Measurements from ENCODE around the gene TMEM204. TPM values are rescaled to one million over a fixed set of nuclear protein-coding genes. Genes with fewer than 3 reads are reported as not detected.

TMEM204 gene
- total and polyA plus RNA-seq, 2 donors (not counting 1 experiment from before 2014, with no cell fraction given): 10.9 to 12.4 TPM

GRCh38 chr16:1597154-1597553 is 63.7 kb downstream of the TMEM204 start:
- Histone ChIP-seq H3K4me1 (ENCODE audit: control insufficient read depth, extremely low read depth, insufficient read depth, low read length) (no peaks in the 10 kb centered on the region), H3K9me3 (ENCODE audit: control insufficient read depth, insufficient read depth, low read depth, low read length) (no peaks in the 10 kb centered on the region), H3K27me3 (ENCODE audit: control insufficient read depth, insufficient read depth, low read length) (no peaks in the 10 kb centered on the region), H3K36me3 (ENCODE audit: control insufficient read depth, insufficient read depth, low read length) (no peaks in the 10 kb centered on the region), H3K4me3 (replicated peaks in 1 of 4; ENCODE audit: control extremely low read depth in 1 of 4, insufficient read depth in 1 of 4, low read depth in 3 of 4, low read length in 4 of 4) (no peak overlapping the region), H2AFZ (ENCODE audit: low read length) (no peak overlapping the region), H3K79me2 (ENCODE audit: control insufficient read depth, insufficient read depth, low read length) (no peaks in the 10 kb centered on the region), H3K4me2 (ENCODE audit: extremely low read depth, insufficient read depth, low read length) (no peak overlapping the region), H3K9ac (ENCODE audit: insufficient read depth, low read length) (no peak overlapping the region), H3K27ac (ENCODE audit: insufficient read depth, low read length) (no peak overlapping the region), H4K20me1 (ENCODE audit: control insufficient read depth, extremely low read depth, insufficient read depth, low read length) (no peaks in the 10 kb centered on the region)
- TF ChIP-seq CTCF (conservative IDR thresholded peaks at IDR 0.05 in 1 of 2, IDR thresholded peaks at IDR 0.05 in 1 of 2; ENCODE audit: low read depth in 1 of 2, low read length in 2 of 2) (no peak), EZH2 (IDR thresholded peaks at IDR 0.05; ENCODE audit: low read length, missing control alignments) (no peak)
- no peak for DNase-seq (ENCODE audit: low read depth in 2 of 2)

GRCh38 chr16:1601031-1601430 is 67.6 kb downstream of the TMEM204 start:
- no peaks in the 10 kb centered on the region for H3K4me1 ChIP-seq (ENCODE audit: control insufficient read depth, extremely low read depth, insufficient read depth, low read length)
- no peak overlapping the region for H3K9ac ChIP-seq (ENCODE audit: insufficient read depth, low read length)
- H3K9me3 ChIP-seq (ENCODE audit: control insufficient read depth, insufficient read depth, low read depth, low read length): no peaks in the 10 kb centered on the region
- no peak overlapping the region for H3K4me3 ChIP-seq (replicated peaks in 1 of 4; ENCODE audit: control extremely low read depth in 1 of 4, insufficient read depth in 1 of 4, low read depth in 3 of 4, low read length in 4 of 4)
- TF ChIP-seq CTCF (conservative IDR thresholded peaks at IDR 0.05 in 1 of 2, IDR thresholded peaks at IDR 0.05 in 1 of 2; ENCODE audit: low read depth in 1 of 2, low read length in 2 of 2): no peak
- no peak for TF ChIP-seq EZH2 (IDR thresholded peaks at IDR 0.05; ENCODE audit: low read length, missing control alignments)
- H3K27ac ChIP-seq (ENCODE audit: insufficient read depth, low read length): no peak overlapping the region
- no peak for DNase-seq (ENCODE audit: low read depth in 2 of 2)
- no peaks in the 10 kb centered on the region for H3K36me3 ChIP-seq (ENCODE audit: control insufficient read depth, insufficient read depth, low read length)
- no peaks in the 10 kb centered on the region for H4K20me1 ChIP-seq (ENCODE audit: control insufficient read depth, extremely low read depth, insufficient read depth, low read length)
- no peak overlapping the region for H3K4me2 ChIP-seq (ENCODE audit: extremely low read depth, insufficient read depth, low read length)
- H2AFZ ChIP-seq (ENCODE audit: low read length): no peak overlapping the region
- no peaks in the 10 kb centered on the region for H3K27me3 ChIP-seq (ENCODE audit: control insufficient read depth, insufficient read depth, low read length)
- no peaks in the 10 kb centered on the region for H3K79me2 ChIP-seq (ENCODE audit: control insufficient read depth, insufficient read depth, low read length)

GRCh38 chr16:1601489-1601888 is 68.0 kb downstream of the TMEM204 start:
- no peaks in the 10 kb centered on the region for H3K4me1 ChIP-seq (ENCODE audit: control insufficient read depth, extremely low read depth, insufficient read depth, low read length)
- H3K9me3 ChIP-seq (ENCODE audit: control insufficient read depth, insufficient read depth, low read depth, low read length): no peaks in the 10 kb centered on the region
- H3K27ac ChIP-seq (ENCODE audit: insufficient read depth, low read length): no peak overlapping the region
- H3K79me2 ChIP-seq (ENCODE audit: control insufficient read depth, insufficient read depth, low read length): no peaks in the 10 kb centered on the region
- DNase-seq (ENCODE audit: low read depth in 2 of 2): no peak
- H4K20me1 ChIP-seq (ENCODE audit: control insufficient read depth, extremely low read depth, insufficient read depth, low read length): no peaks in the 10 kb centered on the region
- no peaks in the 10 kb centered on the region for H3K27me3 ChIP-seq (ENCODE audit: control insufficient read depth, insufficient read depth, low read length)
- H3K36me3 ChIP-seq (ENCODE audit: control insufficient read depth, insufficient read depth, low read length): no peaks in the 10 kb centered on the region
- no peak overlapping the region for H3K4me2 ChIP-seq (ENCODE audit: extremely low read depth, insufficient read depth, low read length)
- no peak overlapping the region for H3K4me3 ChIP-seq (replicated peaks in 1 of 4; ENCODE audit: control extremely low read depth in 1 of 4, insufficient read depth in 1 of 4, low read depth in 3 of 4, low read length in 4 of 4)
- no peak for TF ChIP-seq EZH2 (IDR thresholded peaks at IDR 0.05; ENCODE audit: low read length, missing control alignments)
- H2AFZ ChIP-seq (ENCODE audit: low read length): no peak overlapping the region
- no peak overlapping the region for H3K9ac ChIP-seq (ENCODE audit: insufficient read depth, low read length)

Data from fibroblast of lung (primary cell).